Stimulated activated CD4-positive, alpha-beta T cell treated with anti-CD3 and anti-CD28 coated beads, Interleukin-1b, Interleukin-23, amount 100 ng/mL, for 4 hours (primary cell): Measurements from ENCODE around the gene DTX3.

Source experiments
- DNase-seq, 2 donors: peaks; one replicate each; pipeline ENCODE4 v3.0.0-alpha.2; 2020; ENCODE audit warnings: low read depth in 2 of 2

DTX3 gene

GRCh38 chr12:57620245-57620935, 15.8 kb downstream of the DTX3 start:
- DNase-seq: no peak

GRCh38 chr12:57620936-57621496, 16.4 kb downstream of the DTX3 start:
- DNase-seq: no peak

GRCh38 chr12:57621497-57622292, 17.1 kb downstream of the DTX3 start:
- DNase-seq: peak; percentile 54 to 63

- DNase-seq: no peak
These were observed 17.9 kb downstream of the DTX3 start for GRCh38 chr12:57622293-57623245.

- no peak for DNase-seq
These were observed 18.8 kb downstream of the DTX3 start for GRCh38 chr12:57623385-57623784.

GRCh38 chr12:57623811-57624390, 19.3 kb downstream of the DTX3 start:
- no peak for DNase-seq

- no peak for DNase-seq
These were observed 20.0 kb downstream of the DTX3 start for GRCh38 chr12:57624441-57625220.

- no peak for DNase-seq
These were observed 20.8 kb downstream of the DTX3 start for GRCh38 chr12:57625261-57626032.

GRCh38 chr12:57626111-57626920, 21.7 kb downstream of the DTX3 start:
- no peak for DNase-seq

GRCh38 chr12:57626921-57627445, 22.4 kb downstream of the DTX3 start:
- DNase-seq: no peak

- no peak for DNase-seq
These were observed 23.1 kb downstream of the DTX3 start for GRCh38 chr12:57627501-57628279.

GRCh38 chr12:57628280-57629191, 23.9 kb downstream of the DTX3 start:
- no peak for DNase-seq

GRCh38 chr12:57629897-57630471, 25.4 kb downstream of the DTX3 start:
- DNase-seq: no peak

- DNase-seq: no peak
These were observed 26.3 kb downstream of the DTX3 start for GRCh38 chr12:57630891-57631433.

GRCh38 chr12:57631566-57632072, 27.0 kb downstream of the DTX3 start:
- no peak for DNase-seq
